Measurements from ENCODE around the gene NECTIN1.

The NECTIN1 gene

DNA sequence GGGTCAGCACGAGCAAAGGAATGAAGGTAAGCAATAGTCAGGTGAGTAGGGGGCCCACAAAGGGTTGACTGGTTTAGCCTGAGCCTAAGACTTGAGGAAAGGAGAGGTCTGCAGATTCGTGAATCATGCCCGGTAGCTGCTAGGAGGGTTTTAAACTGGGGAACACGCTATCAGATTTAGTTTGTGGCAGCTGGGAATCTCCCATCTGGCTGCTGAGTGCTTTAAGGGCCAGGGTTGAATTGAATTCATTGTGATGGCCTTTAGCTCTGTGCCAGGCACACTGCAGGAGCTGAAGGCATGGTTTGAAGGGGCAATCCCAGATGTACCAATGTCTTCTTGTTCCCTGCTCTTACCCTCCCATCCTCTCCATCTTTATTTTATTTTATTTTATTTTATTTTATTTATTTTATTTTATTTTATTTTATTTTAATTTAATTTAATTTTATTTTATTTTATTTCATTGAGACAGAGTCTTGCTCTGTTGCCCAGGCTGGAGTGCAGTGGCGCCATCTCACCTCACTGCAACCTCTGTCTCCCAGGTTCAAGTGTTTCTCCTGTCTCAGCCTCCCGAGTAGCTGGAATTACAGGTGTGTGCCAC lies 1.9 kb upstream of the NECTIN1 start:
- DNase-seq = no peak

GRCh38 chr11:119729951-119730613 lies 1.1 kb upstream of the NECTIN1 start:
- no peak for DNase-seq

GRCh38 chr11:119729581-119729927 lies 554 bp upstream of the NECTIN1 start:
- no peak for DNase-seq

GRCh38 chr11:119728211-119728626 lies 781 bp downstream of the NECTIN1 start:
- no peak for DNase-seq

DNA sequence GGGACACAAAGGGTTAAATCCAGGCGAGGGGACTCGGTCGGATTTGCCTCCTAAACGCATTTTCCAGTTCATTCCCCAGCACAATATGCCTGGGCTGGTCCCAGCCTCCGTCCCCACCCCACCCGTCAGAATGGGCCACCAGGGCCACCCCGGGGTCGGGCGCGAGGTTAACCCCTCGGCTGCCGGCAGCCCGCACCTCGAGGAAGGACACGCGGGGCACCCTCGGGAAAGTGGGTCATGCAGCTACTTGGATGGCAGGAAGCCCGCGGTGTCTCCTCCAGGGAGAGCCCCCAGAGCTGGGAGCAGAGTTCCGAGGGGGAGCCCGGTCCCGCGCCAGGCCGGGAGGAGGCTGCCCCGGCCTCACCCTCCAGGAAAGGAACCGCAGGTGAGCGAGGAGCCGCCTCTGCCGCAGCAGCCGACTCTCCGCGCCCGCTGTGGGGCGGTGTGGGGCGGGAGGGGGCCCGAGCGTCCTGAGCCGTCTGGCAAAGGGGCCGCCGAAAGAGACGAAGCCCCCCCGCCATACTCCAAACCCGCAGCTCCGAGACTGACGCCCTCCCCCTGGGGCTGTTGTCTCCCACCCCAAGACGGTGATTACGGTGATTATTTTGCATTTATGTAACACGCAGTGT lies 1.4 kb downstream of the NECTIN1 start:
- DNase-seq = no peak

DNA sequence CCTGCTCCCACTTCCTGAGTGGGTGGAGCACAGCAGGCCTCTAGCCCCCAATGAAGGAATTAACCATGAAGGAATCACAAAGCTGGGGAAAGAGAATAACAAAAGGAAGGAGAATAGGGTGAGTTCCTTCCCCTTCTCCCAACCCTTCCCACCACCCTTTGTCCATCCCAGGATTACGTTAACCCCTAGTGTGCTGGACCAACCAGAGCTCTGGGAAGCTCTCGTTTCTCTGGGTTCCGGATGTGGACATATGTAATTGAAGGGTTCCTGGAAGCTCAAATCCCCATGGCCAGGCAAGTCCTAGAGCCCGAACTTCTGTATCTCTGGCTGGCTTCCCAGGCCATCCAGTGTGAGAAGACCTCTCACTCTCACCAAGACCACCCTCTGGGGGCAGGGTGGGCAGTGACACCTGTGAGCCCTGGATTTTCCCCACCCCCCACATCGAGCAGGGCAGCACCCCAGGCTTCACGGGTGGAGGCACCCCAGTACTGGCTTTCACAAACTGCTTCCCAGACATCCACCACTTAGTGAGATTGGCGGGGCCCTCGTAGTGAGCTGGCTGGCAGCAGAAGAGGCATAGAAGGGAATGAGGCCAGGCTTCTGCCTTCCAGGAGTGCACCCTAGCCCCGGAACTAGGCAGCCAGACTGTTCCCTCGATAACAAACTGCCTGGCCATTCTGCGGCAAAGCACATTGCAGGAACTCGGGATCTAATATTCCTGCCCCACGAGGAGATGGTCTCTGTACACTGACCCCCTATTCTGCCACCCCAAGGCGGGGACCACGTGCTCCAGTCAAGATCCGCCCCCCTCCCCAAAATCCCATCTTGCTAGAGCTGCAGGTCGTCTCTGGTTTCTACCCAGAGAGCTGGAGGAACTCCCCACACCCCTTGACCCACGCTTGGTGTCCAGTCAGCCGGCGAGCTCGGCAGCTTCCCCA lies 2.1 kb downstream of the NECTIN1 start:
- DNase-seq = no peak

GRCh38 chr11:119726150-119726553 lies 2.8 kb downstream of the NECTIN1 start:
- no peak for DNase-seq

DNA sequence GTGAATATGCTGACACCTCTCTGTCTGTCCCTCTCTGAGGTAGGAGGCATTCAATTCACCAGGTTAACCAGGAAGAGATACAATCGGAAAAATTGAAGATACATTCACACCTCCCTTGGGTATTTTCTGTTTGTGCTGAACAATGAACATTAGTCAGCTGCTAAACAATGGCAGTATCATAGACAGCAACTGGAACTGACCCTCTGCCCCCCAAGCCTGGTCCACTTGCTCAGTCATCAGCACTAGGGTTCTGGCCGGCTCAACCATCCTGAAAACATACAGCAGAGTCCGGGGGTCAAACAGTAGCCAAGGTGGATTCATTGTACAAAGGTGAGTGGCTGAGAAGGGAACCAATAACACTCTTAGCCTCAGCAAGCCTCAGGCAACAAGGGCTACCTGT lies 4.0 kb downstream of the NECTIN1 start:
- no peak for DNase-seq

GRCh38 chr11:119723952-119724325 lies 5.1 kb downstream of the NECTIN1 start:
- no peak for DNase-seq

GRCh38 chr11:119723243-119723951 lies 5.6 kb downstream of the NECTIN1 start:
- DNase-seq = no peak

GRCh38 chr11:119722281-119722794 lies 6.7 kb downstream of the NECTIN1 start:
- no peak for DNase-seq

DNA sequence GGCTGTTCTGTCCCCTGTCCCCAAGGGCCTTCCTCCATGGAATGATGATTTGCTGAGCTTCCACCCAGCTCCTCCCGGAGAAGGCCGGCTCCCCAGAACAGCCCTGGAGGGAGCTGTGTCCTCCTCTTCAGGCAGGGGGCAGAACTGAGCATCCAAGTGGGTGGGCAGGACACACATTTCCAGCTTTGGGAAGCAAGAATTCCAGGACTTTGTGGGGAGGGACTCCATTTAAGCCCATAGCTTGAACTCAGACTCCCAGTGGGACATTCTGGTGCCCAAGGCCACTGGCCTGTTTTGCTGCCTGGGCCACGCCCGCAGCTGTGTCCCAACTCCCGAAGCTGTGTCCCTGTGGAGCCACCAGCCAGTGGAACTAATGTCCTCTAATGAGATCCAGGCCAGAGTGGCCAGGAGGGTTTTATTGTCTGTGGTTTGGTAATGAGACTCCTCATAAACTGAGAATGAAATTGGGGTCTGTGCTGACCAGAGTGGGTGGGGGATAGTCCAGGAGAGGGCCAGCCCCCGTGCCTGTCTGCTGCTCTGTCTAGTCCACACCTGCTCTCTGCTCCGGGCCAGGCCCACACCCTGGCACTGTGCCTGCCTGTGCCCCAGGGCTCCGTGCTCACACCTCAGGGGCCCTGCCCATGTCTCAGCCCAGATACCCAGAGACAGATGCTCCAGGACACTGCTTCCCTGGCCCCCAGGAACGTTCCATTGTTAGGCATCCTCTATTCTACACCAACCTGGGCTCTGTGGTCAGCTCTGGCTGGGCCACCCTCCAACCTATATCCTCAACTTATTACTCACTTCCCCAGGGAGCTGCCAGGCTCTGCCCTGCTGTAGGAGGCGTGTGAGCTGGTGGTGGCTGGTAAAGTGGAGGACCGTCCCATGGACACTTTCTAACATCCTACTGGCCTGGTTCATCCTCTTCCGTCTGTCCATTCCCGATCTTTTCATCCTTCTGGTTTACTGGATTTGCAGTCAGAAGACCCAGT lies 7.6 kb downstream of the NECTIN1 start:
- DNase-seq = no peak

DNA sequence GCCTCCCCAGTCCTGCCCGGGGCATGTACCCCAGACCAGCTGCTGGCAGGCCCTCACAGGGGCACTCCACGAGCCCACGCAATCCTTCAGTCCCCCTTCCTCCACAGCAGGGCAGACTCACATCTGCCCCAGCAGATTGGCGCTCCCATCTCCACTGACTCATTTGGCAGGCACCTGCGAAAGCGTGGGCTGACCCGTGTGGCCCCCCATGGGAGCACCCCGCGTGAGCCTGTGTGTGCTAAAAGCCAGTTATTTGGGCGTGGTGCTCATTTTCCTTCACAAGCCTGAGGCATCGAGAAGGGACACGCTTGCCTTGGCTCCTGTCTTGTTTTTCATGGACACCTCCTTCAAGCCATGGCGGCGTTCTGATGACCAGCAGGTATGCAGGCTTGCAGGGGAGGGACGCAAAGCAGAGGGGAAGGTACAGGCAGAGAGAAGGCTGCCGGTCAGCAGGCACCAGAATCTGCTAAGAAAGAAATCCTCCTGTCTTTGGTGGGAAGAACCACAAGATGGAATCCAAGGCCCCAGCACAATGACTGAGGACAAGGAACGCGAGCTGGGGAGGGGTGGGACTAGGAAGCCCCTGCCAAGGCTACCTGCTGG lies 8.6 kb downstream of the NECTIN1 start:
- DNase-seq = no peak

DNA sequence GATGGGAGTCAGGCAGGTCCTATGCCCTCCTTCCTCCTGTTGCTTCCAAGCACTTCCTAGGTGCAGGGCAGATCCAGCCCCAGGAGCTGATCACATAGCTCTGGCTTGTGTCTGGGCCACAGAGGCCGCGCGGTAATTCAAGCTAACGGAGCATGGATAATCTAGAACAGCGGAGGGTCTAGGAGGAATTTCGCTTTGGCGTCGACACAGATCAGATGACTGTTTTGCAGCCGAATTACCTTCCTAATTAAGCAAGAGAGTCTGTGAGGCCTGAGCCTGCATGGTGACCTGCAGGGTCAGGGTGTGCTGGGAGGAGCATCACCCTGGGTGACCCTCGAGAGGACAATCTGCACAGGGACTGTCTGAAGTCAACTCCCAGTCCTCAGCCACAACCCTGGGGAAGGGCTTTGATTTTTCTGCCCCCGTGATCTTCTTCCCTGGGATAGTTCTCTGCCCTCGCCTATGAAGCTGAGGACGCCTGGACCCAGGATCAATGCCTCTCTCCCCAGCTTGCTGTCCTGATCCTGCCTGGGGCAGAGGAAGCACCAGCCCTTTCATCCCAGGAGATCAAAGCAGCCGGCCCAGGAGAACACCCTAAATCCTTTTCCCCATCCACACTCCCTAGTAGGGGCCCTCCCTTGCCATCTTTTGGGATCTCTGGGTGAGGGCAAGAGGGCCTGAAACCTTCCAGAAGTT lies 11.0 kb downstream of the NECTIN1 start:
- no peak for DNase-seq

- no peak for DNase-seq
Observed at GRCh38 chr11:119716582-119717498, 12.2 kb downstream of the NECTIN1 start.

DNA sequence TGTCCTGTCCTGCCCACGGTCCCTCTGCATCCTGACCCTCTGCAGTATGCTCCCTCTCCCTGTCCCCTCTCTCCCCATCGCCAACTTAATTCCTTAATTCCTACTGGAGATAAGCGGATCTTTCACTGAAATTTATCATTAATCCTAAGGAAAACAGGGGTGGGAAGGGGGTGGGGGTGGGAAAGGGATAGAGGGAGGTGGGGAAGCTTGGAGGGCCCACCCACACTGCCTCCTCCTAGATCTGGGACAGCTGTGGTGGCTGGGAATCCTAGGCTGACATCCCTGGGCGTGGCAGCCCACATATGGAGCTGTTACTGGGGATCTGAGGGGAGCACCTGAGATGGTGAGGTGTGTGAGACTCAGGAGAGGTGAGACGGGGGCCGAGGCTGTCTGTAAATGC lies 14.4 kb downstream of the NECTIN1 start:
- no peak for DNase-seq

- no peak for DNase-seq
Observed at GRCh38 chr11:119714189-119714588, 14.8 kb downstream of the NECTIN1 start.

DNA sequence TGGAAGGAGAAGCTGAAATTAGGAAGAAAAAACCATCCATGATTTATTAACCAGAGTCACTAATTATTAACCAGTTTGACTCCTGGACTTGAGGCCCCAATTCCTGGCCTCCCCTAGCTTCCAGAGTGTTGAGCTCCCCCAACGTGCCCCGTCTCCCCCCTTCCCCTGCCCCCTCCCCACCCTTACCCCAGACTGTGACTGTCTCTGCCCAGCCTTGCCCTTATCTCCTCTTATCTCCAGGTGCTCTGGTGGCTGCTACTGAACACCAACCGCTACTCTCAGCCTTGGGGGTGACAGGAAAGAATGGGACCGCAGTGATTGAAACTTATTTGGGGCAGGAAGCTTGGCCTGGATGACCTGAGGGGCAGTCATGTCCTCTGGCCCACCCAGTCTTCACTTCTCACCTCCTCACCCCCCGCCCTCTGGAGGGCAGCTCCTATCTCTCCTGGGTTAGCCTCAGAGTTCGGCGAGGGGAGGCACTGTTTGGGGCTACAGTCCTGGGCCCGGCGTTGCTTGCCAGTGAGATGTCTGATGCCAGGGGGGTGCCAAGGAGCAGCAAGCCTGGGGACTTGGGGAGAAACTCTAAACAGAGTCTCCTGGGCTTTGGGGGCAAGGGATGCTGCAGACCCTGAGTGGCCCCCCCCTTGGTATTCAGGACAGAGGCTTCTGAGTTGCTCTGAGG lies 15.5 kb downstream of the NECTIN1 start:
- no peak for DNase-seq
